ENCODE data around the gene SPATS2. TPM values are rescaled to one million over a fixed set of nuclear protein-coding genes. Genes with fewer than 3 reads are reported as not detected.

The SPATS2 gene
- total and polyA plus RNA-seq, 2 of the 4 experiments (the other 2 are of a cell fraction), result 50.6 to 63.3 TPM

GRCh38 chr12:49362077-49362476 lies 5.2 kb upstream of the SPATS2 start:
- Histone ChIP-seq H3K36me3 (ENCODE audit: control insufficient read depth, insufficient read depth, low read length) (no peaks in the 10 kb centered on the region), H3K4me1 (ENCODE audit: control insufficient read depth, insufficient read depth, low read length) (peaks cover 4% of the 10 kb centered on the region; the same call in 1 of the 2 replicates), H4K5ac (ENCODE audit: low read depth, low read length) (no peak overlapping the region), H3K27ac (ENCODE audit: insufficient read depth, low read length) (no peak overlapping the region), H3K14ac (replicated peaks; ENCODE audit: low read depth, low read length) (no peak overlapping the region), H3K9me1 (ENCODE audit: insufficient read depth, low read length) (peaks cover 4% of the 10 kb centered on the region; the same call in 1 of the 2 replicates), H2AK5ac (ENCODE audit: low read depth, low read length) (no peak overlapping the region), H3K56ac (ENCODE audit: extremely low read depth, insufficient read depth, low read length) (no peak overlapping the region), H2BK20ac (ENCODE audit: low read depth, low read length) (no peak overlapping the region), H2BK5ac (ENCODE audit: low read depth, low read length, poor library complexity, severe bottlenecking) (no peak overlapping the region), H3K9me3 (ENCODE audit: control insufficient read depth, insufficient read depth, low read length) (no peaks in the 10 kb centered on the region), H3K18ac (ENCODE audit: low read depth, low read length) (no peak overlapping the region), H2BK15ac (ENCODE audit: low read depth, low read length) (no peak overlapping the region), H4K20me1 (ENCODE audit: insufficient read depth, low read length) (no peaks in the 10 kb centered on the region), H2AFZ (replicated peaks; ENCODE audit: low read length, poor library complexity) (no peak overlapping the region), H2BK120ac (ENCODE audit: low read depth, low read length) (no peak overlapping the region), H3K9ac (ENCODE audit: low read depth, low read length) (no peak overlapping the region), H3K4ac (ENCODE audit: low read depth, low read length) (no peak overlapping the region), H3K79me1 (ENCODE audit: low read depth in 1 of 2, low read length in 2 of 2) (peaks cover 3 to 4% of the 10 kb centered on the region in 2 experiments; a peak in 2 of 4 replicates), H3K27me3 (ENCODE audit: control insufficient read depth, insufficient read depth, low read length) (no peaks in the 10 kb centered on the region), H3K4me2 (ENCODE audit: low read depth, low read length) (no peak overlapping the region), H2AK9ac (replicated peaks; ENCODE audit: low read depth, low read length, poor library complexity) (no peak overlapping the region), H4K8ac (ENCODE audit: low read depth in 2 of 2, low read length in 2 of 2) (no peak overlapping the region), H3K4me3 (ENCODE audit: insufficient read depth, low read depth, low read length) (no peak overlapping the region), H3K23ac (ENCODE audit: low read depth, low read length) (no peak overlapping the region), H4K91ac (ENCODE audit: insufficient read depth, low read depth, low read length) (no peak overlapping the region)
- dilution Hi-C loops (cut with HindIII; ENCODE audit: low sequenced_read_pairs, unreplicated experiment), result loop anchor here (25.0 kb wide), 1 partner anchor 150 kb away; no protein-coding TSS in a partner anchor
- no TSS peak for BruUV-seq (replicated peaks)
- DNase-seq (no peak), ATAC-seq (ENCODE audit: low read depth) (no peak)
- POLR2A ChIA-PET (ENCODE audit: unreplicated experiment), result no interaction called here
- no CpG with 5 or more reads among the region's 1 CpG for WGBS, 2 experiments (ENCODE audit: extremely low coverage in 2 of 2, insufficient read length in 1 of 2)
- TF ChIP-seq USF2 (IDR thresholded peaks at IDR 0.05; ENCODE audit: low read depth, low read length), result no peak
- no peak for TF ChIP-seq CTCF (conservative IDR thresholded peaks at IDR 0.05; ENCODE audit: low read depth, low read length)
- CTCF ChIA-PET, result interaction anchor here (1.0 kb wide), 1 partner anchor 153 kb away, joined by 3 read pairs; no protein-coding TSS in a partner anchor
- intact Hi-C loops (cut with micrococcal nuclease), result no loop called here
- in situ Hi-C loops (cut with MboI; ENCODE audit: low sequenced_read_pairs), result loop anchor here (5.0 kb wide), 1 partner anchor 145 kb away; no protein-coding TSS in a partner anchor

Measured in IMR-90 (cell line).